K562 (cell line): ENCODE data around the gene COX6B2. TPM values are rescaled to one million over a fixed set of nuclear protein-coding genes. Genes with fewer than 3 reads are reported as not detected.

Source experiments
- ATAC-seq: fragments of 200-7000 bp; cut with Tn5 transposase; 3 replicates; pipeline ENCODE4 v1.9.1; 2020; ENCODE audit warnings: moderate library complexity
- BruUV-seq: library from RNA; stranded (reverse); fragments of 400-500 nt; replicated peaks from 2 replicates; lab custom pipeline; 2021; lab: Mats Ljungman, UMichigan
- CTCF ChIA-PET: fragments of 300-600 bp; formaldehyde crosslinking; extraction: SDS; loops from one replicate; lab custom pipeline; 2021; ENCODE audit warnings: low intra/inter-chr PET ratio; lab: Yijun Ruan, JAX
- POLR2A ChIA-PET: fragments of 300-600, 350-650 bp; sonication (Branson Sonifier 250); formaldehyde crosslinking; extraction: SDS; loops from one replicate; lab custom pipeline; 2021; ENCODE audit warnings: antibody characterized with exemption, inconsistent platforms; lab: Yijun Ruan, JAX
- DNase-seq, 4 experiments: peaks; one replicate each; pipeline versions ENCODE4 v3.0.0 to v3.0.0-alpha.2; 2011 to 2018; ENCODE audit warnings: low spot score in 3 of 4, mixed read lengths in 3 of 4; ENCODE audit errors: extremely low read depth in 1 of 4
- FAIRE-seq: peaks from 2 replicates; lab custom pipeline; 2011; peaks lifted over from hg19 to GRCh38; lab: Jason Lieb, UNC
- H2AFZ ChIP-seq: 2 replicates; pipeline ENCODE4 v1.6.0; 2011; ENCODE audit warnings: low read depth, low read length, control low read depth, inconsistent platforms
- H3K27ac ChIP-seq: fragments of 200-600 bp; 3 replicates; pipeline ENCODE4 v1.8.0; 2011; ENCODE audit warnings: low read depth, mild to moderate bottlenecking, control low read depth, inconsistent platforms, low read length, moderate library complexity, mixed read lengths; ENCODE audit errors: extremely low read depth
- H3K27me3 ChIP-seq, 2 experiments: fragments of 300-600 bp in 1 of 2; 2 replicates in 1 of 2; 3 replicates in 1 of 2; pipeline versions ENCODE4 v1.6.0 to v1.8.0; 2011; ENCODE audit warnings: inconsistent platforms in 2 of 2, low read length in 2 of 2, mild to moderate bottlenecking in 1 of 2, mixed read lengths in 1 of 2, moderate library complexity in 1 of 2; ENCODE audit not compliant: control insufficient read depth in 2 of 2, insufficient read depth in 2 of 2
- H3K36me3 ChIP-seq: fragments of 300-600 bp; 3 replicates; pipeline ENCODE4 v1.8.0; 2011; ENCODE audit warnings: mild to moderate bottlenecking, low read length, inconsistent platforms; ENCODE audit not compliant: control insufficient read depth, insufficient read depth
- H3K4me1 ChIP-seq, 2 experiments: fragments of 200-600 bp in 1 of 2; replicated peaks in 1 of 2; 2 replicates in 1 of 2; 3 replicates in 1 of 2; pipeline versions ENCODE4 v1.5.1 to v1.8.0; 2011; ENCODE audit warnings: inconsistent platforms in 2 of 2, low read length in 2 of 2, mild to moderate bottlenecking in 1 of 2, mixed read lengths in 1 of 2, moderate library complexity in 1 of 2; ENCODE audit not compliant: control insufficient read depth in 2 of 2, insufficient read depth in 2 of 2
- H3K4me2 ChIP-seq: 2 replicates; pipeline ENCODE4 v1.6.1; 2011; ENCODE audit warnings: low read length, control low read depth, inconsistent platforms, mixed read lengths; ENCODE audit not compliant: insufficient read depth
- H3K4me3 ChIP-seq: fragments of 200-600 bp; sonication (generic), shearing (Covaris generic); 2 replicates; pipeline ENCODE4 v1.5.1; 2016; ENCODE audit warnings: control low read depth, inconsistent platforms
- H3K79me2 ChIP-seq: fragments of 200-600 bp; 3 replicates; pipeline ENCODE4 v1.8.0; 2011; ENCODE audit warnings: low read length, inconsistent platforms; ENCODE audit not compliant: control insufficient read depth, insufficient read depth
- H3K9ac ChIP-seq, 2 experiments: 2 replicates each; pipeline versions ENCODE4 v1.6.0 to v1.6.1; 2011; ENCODE audit warnings: low read depth in 2 of 2, low read length in 2 of 2, control low read depth in 1 of 2, inconsistent platforms in 1 of 2, mild to moderate bottlenecking in 1 of 2, mixed read lengths in 1 of 2; ENCODE audit not compliant: insufficient read depth in 1 of 2
- H3K9me1 ChIP-seq: one replicate; pipeline ENCODE4 v1.6.0; 2011; ENCODE audit warnings: inconsistent platforms, mild to moderate bottlenecking, low read length, moderate library complexity; ENCODE audit not compliant: control insufficient read depth, insufficient read depth
- H3K9me3 ChIP-seq: replicated peaks from 2 replicates; pipeline ENCODE4 v1.5.1; 2011; ENCODE audit warnings: low read depth, low read length, inconsistent platforms; ENCODE audit not compliant: control insufficient read depth, insufficient read depth
- H4K20me1 ChIP-seq: replicated peaks from 2 replicates; pipeline ENCODE4 v1.6.1; 2011; ENCODE audit warnings: low read length, inconsistent platforms, mixed read lengths; ENCODE audit not compliant: control insufficient read depth, insufficient read depth
- E2F6 ChIP-seq, 2 experiments: IDR thresholded peaks; 2 replicates each; pipeline ENCODE4 v1.6.1; 2011; ENCODE audit warnings: borderline replicate concordance in 1 of 2, control low read depth in 1 of 2, low read depth in 1 of 2, low read length in 1 of 2, mild to moderate bottlenecking in 1 of 2, mixed read lengths in 1 of 2, moderate library complexity in 1 of 2; ENCODE audit not compliant: insufficient read depth in 1 of 2, insufficient read length in 1 of 2, poor library complexity in 1 of 2, severe bottlenecking in 1 of 2; ENCODE audit errors: extremely low read depth in 1 of 2
- KAT2B ChIP-seq: IDR thresholded peaks from one replicate; pipeline ENCODE4 v1.6.1; 2012; ENCODE audit warnings: low read depth, mild to moderate bottlenecking, control low read depth, inconsistent platforms, low read length, moderate library complexity
- KAT8 ChIP-seq: fragments of 450-650 bp; IDR thresholded peaks from 2 replicates; pipeline ENCODE4 v1.6.1; 2016; ENCODE audit warnings: low read depth, mild to moderate bottlenecking
- NEUROD1 ChIP-seq: fragments of 150-350 bp; IDR thresholded peaks from 2 replicates; pipeline ENCODE4 v1.6.1; 2014; ENCODE audit warnings: borderline replicate concordance, low read length, low read depth; ENCODE audit not compliant: partially characterized antibody
- RBM14 ChIP-seq: fragments of 200-400 bp; formaldehyde crosslinking; IDR thresholded peaks from 2 replicates; pipeline ENCODE4 v1.6.1; 2018; ENCODE audit warnings: low read depth, mild to moderate bottlenecking, low read length, moderate library complexity, borderline replicate concordance; ENCODE audit not compliant: insufficient read depth
- VEZF1 ChIP-seq: fragments of 200-800 bp; sonication (Bioruptor generic); IDR thresholded peaks from 2 replicates; pipeline ENCODE4 v1.6.1; 2017; ENCODE audit warnings: missing genetic modification characterization, missing compliant biosample characterization
- WHSC1 ChIP-seq: IDR thresholded peaks from one replicate; pipeline ENCODE4 v1.6.1; 2012; ENCODE audit warnings: low read length, control low read depth, inconsistent platforms
- ZBTB33 ChIP-seq: sonication (generic); formaldehyde crosslinking; IDR thresholded peaks from 2 replicates; pipeline ENCODE4 v1.8.1; 2023; ENCODE audit warnings: mild to moderate bottlenecking, missing genetic modification reagents
- ZBTB7A ChIP-seq: IDR thresholded peaks from 2 replicates; pipeline ENCODE4 v1.6.1; 2011; ENCODE audit warnings: low read depth, mild to moderate bottlenecking, low read length, moderate library complexity, borderline replicate concordance; ENCODE audit not compliant: control insufficient read depth
- ZKSCAN1 ChIP-seq: fragments of 150-350 bp; IDR thresholded peaks from 2 replicates; pipeline ENCODE4 v1.6.1; 2016; ENCODE audit warnings: low read depth, low read length
- ZNF316 ChIP-seq: fragments of 450-650 bp; IDR thresholded peaks from 2 replicates; pipeline ENCODE4 v1.6.1; 2016
- ZNF766 ChIP-seq: fragments of 200-800 bp; sonication (Bioruptor generic); conservative IDR thresholded peaks from 2 replicates; pipeline ENCODE4 v1.6.1; 2016; ENCODE audit warnings: missing genetic modification characterization, missing compliant biosample characterization
- ZSCAN29 ChIP-seq: fragments of 450-650 bp; IDR thresholded peaks from 2 replicates; pipeline ENCODE4 v1.6.1; 2017
- WGBS: fragments of 100-300 bp; shearing (Covaris generic); methylation state at CpG from one replicate; pipeline ENCODE4 v1.1.6; 2016; ENCODE audit warnings: low coverage, mixed read lengths; ENCODE audit not compliant: insufficient coverage; ENCODE audit errors: missing lambda C conversion rate; 5-methylcytosine and 5-hydroxymethylcytosine counted together
- in situ Hi-C: fragments of 300-500 bp; cut with MboI; formaldehyde crosslinking; loops from 4 replicates; pipeline ENCODE4 v1.15.0; 2018; ENCODE audit warnings: inconsistent platforms, mixed read lengths
- intact Hi-C: fragments of 100-400 bp; cut with micrococcal nuclease; formaldehyde crosslinking; loops from 2 replicates; pipeline ENCODE4 v1.14.2; 2022
- polyA plus RNA-seq, 8 experiments: library from polyadenylated mRNA; depleted of rRNA in 4 of 8; stranded (reverse) in 5 of 8; unstranded in 3 of 8; fragments of >200 nt; fragmentation: Nextera tagmentation in 2 of 8; fragmentation: Illumina TruSeq in 1 of 8; extraction: Ambion mirVana in 2 of 8; extraction: Trizol in 1 of 8; gene quantifications; 2 replicates each; pipeline versions ENCODE4 v1.2.1 to v1.2.3, GENCODE V29; 2011 to 2014; ENCODE audit warnings: inconsistent platforms in 1 of 8, missing spikeins in 1 of 8
- total RNA-seq, 7 experiments: library from RNA; depleted of rRNA in 6 of 7; stranded (reverse); fragments of >200 nt in 6 of 7; fragmentation: Illumina TruSeq in 2 of 7; extraction: Trizol in 2 of 7; gene quantifications; 2 replicates each; pipeline versions ENCODE4 v1.2.1 to v1.2.3, GENCODE V29; 2011 to 2021; ENCODE audit warnings: low replicate concordance in 1 of 7

COX6B2 gene
- total and polyA plus RNA-seq, 9 of the 15 experiments (the other 6 are each of a cell fraction or from before 2014, with no cell fraction given) = 0.40 to 2.5 (median 0.83) TPM

DNA sequence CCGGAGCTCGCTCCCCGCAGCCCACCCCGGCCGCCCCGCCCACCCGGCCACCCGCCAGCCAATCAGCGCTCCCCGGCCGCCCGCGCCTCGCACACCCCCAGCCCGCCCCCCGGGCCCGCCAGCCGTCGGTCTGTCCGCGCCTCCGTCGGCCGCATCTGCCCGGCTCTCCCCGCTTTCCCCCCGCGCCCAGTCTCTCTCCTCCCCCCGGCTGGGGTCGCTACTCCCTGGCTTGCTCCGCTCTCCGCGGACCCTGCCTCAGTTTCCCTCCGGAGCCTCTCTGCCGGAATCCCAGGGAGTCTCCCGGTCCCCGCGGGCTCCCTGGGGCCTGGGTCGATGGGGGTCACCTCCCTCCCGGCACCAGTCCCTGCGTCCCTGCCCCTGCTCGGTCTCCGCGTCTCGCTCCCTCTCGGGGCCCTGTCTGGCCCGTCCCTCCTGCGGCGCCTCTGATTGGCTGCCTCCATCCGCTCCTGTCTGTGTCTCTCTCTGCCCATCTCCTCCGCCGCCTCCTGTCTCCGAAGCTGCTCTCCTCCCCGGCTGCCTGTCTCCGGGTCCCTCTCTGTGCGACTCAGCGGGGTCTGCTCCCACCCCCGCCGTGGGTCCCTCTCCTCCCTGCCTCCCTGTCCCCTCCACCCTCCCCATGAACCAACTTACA is 15.3 kb upstream of the COX6B2 start (continued):
- TF ChIP-seq ZBTB7A (peak; percentile 44; the same call in 1 of the 2 replicates), RBM14 (0 out of 2 replicates have a peak, but pooled peaks have one; percentile 12), KAT2B (no peak), ZKSCAN1 (no peak), ZNF316 (no peak)

GRCh38 chr19:55368701-55369563 is 14.4 kb upstream of the COX6B2 start:
- Histone ChIP-seq H2AFZ (peak overlapping the region; percentile 63), H3K9me1 (no peaks in the 10 kb centered on the region), H3K4me1 (peaks cover under 1 to 52% of the 10 kb centered on the region in 2 experiments; a peak in 3 of 5 replicates), H4K20me1 (0 out of 2 replicates have a peak, but pooled peaks cover 3% of the 10 kb centered on the region), H3K4me2 (peak overlapping the region; percentile 18; the same call in 1 of the 2 replicates), H3K27me3 (peaks cover 11% of the 10 kb centered on the region in 2 experiments; a peak in 4 of 5 replicates), H3K27ac (no peak overlapping the region), H3K9ac (peak overlapping the region; percentile 12 to 71; a peak in 3 of 4 replicates), H3K79me2 (no peaks in the 10 kb centered on the region), H3K4me3 (peak overlapping the region; percentile 19; the same call in 1 of the 2 replicates), H3K9me3 (no peaks in the 10 kb centered on the region), H3K36me3 (no peaks in the 10 kb centered on the region)
- in situ Hi-C loops (no loop called here), intact Hi-C loops (no loop called here)
- CTCF ChIA-PET = no interaction called here
- ATAC-seq (peak; percentile 85), FAIRE-seq (no peak), DNase-seq (peak; percentile 67 to 92 (median 86))
- WGBS = 34% methylated on average over 19 of the region's 54 CpGs
- no TSS peak for BruUV-seq
- POLR2A ChIA-PET = interaction anchor here (0.7 to 1.5 kb wide), 4 partner anchors 8 to 37 kb away, joined by 3 to 6 read pairs (median 4); no protein-coding TSS in a partner anchor
- TF ChIP-seq ZNF766 (CRISPR knock-in tag) (no peak), ZSCAN29 (no peak), VEZF1 (CRISPR knock-in tag) (peak; percentile 61), NEUROD1 (peak; percentile 29), ZBTB33 (peak; percentile 94), KAT8 (no peak), E2F6 (IDR thresholded peaks at IDR 0.05; ENCODE audit: borderline replicate concordance in 1 of 2, extremely low read depth in 1 of 2, insufficient read depth in 1 of 2, insufficient read length in 1 of 2, low read depth in 1 of 2, low read length in 1 of 2, poor library complexity in 1 of 2, severe bottlenecking in 1 of 2) (peak in 1 of 2 experiments; percentile 18), WHSC1 (no peak)
